ENCODE data around the gene WDFY4. TPM values are rescaled to one million over a fixed set of nuclear protein-coding genes. Genes with fewer than 3 reads are reported as not detected.

Gene WDFY4
- total and polyA plus RNA-seq, 8 donors: 0.15 to 8.0 (median 2.7) TPM

GRCh38 chr10:48735836-48736390, 51.2 kb downstream of the WDFY4 start:
- Histone ChIP-seq H3K9me3 (no peaks in the 10 kb centered on the region), H3K4me1 (no peaks in the 10 kb centered on the region), H3K4me3 (no peak overlapping the region), H3K36me3 (no peaks in the 10 kb centered on the region), H3K27me3 (peaks cover 0 to 8% (median 0%) of the 10 kb centered on the region in 3 donors), H3K27ac (no peak overlapping the region)
- TF ChIP-seq CTCF (IDR thresholded peaks at IDR 0.05) (no peak), POLR2A (IDR thresholded peaks at IDR 0.05) (no peak), POLR2AphosphoS5 (IDR thresholded peaks at IDR 0.05) (no peak), EP300 (IDR thresholded peaks at IDR 0.05) (no peak)
- intact Hi-C loops (cut with DNase I; ENCODE audit: low total_unique reads): no loop called here
- DNase-seq: no peak
- WGBS, 5 donors: 73 to 89% (median 83%) methylated on average over 7 to 8 of the region's 8 CpGs

GRCh38 chr10:48736596-48736995, 51.9 kb downstream of the WDFY4 start:
- H3K27me3 ChIP-seq: peaks cover 0 to 8% (median 0%) of the 10 kb centered on the region in 3 donors
- DNase-seq: no peak
- no peaks in the 10 kb centered on the region for H3K9me3 ChIP-seq
- intact Hi-C loops (cut with DNase I; ENCODE audit: low total_unique reads): no loop called here
- TF ChIP-seq CTCF (IDR thresholded peaks at IDR 0.05) (no peak), POLR2A (IDR thresholded peaks at IDR 0.05) (no peak), POLR2AphosphoS5 (IDR thresholded peaks at IDR 0.05) (no peak), EP300 (IDR thresholded peaks at IDR 0.05) (no peak)
- no peaks in the 10 kb centered on the region for H3K36me3 ChIP-seq
- H3K27ac ChIP-seq: no peak overlapping the region
- 0 to 67% (median 31%) methylated on average over 1 of the region's 1 CpG; no CpG with 5 or more reads in 1 of the 5 donors for WGBS, 5 donors
- H3K4me1 ChIP-seq: no peaks in the 10 kb centered on the region
- H3K4me3 ChIP-seq: no peak overlapping the region

GRCh38 chr10:48737886-48738285, 53.2 kb downstream of the WDFY4 start:
- Histone ChIP-seq H3K4me3 (no peak overlapping the region), H3K36me3 (no peaks in the 10 kb centered on the region), H3K27me3 (peaks cover 0 to 8% (median 0%) of the 10 kb centered on the region in 3 donors), H3K27ac (no peak overlapping the region), H3K9me3 (no peaks in the 10 kb centered on the region), H3K4me1 (no peaks in the 10 kb centered on the region)
- TF ChIP-seq POLR2A (IDR thresholded peaks at IDR 0.05): no peak
- no peak for TF ChIP-seq CTCF (IDR thresholded peaks at IDR 0.05)
- no peak for TF ChIP-seq POLR2AphosphoS5 (IDR thresholded peaks at IDR 0.05)
- no peak for TF ChIP-seq EP300 (IDR thresholded peaks at IDR 0.05)
- DNase-seq: no peak
- intact Hi-C loops (cut with DNase I; ENCODE audit: low total_unique reads): no loop called here
- WGBS, 5 donors: 81 to 91% (median 86%) methylated on average over 2 of the region's 2 CpGs

GRCh38 chr10:48739170-48739569, 54.5 kb downstream of the WDFY4 start:
- H3K27ac ChIP-seq: no peak overlapping the region
- H3K9me3 ChIP-seq: no peaks in the 10 kb centered on the region
- WGBS, 5 donors: 62 to 72% (median 69%) methylated on average over 7 of the region's 7 CpGs
- no peaks in the 10 kb centered on the region for H3K4me1 ChIP-seq
- intact Hi-C loops (cut with DNase I; ENCODE audit: low total_unique reads): no loop called here
- H3K4me3 ChIP-seq: no peak overlapping the region
- TF ChIP-seq EP300 (IDR thresholded peaks at IDR 0.05) (no peak), POLR2AphosphoS5 (IDR thresholded peaks at IDR 0.05) (no peak), POLR2A (IDR thresholded peaks at IDR 0.05) (no peak), CTCF (IDR thresholded peaks at IDR 0.05) (no peak)
- peaks cover 0 to 8% (median 0%) of the 10 kb centered on the region in 3 donors for H3K27me3 ChIP-seq
- no peaks in the 10 kb centered on the region for H3K36me3 ChIP-seq
- DNase-seq: peak in 1 of 2 donors; percentile 20
